ENCODE measurements around the gene CALN1.
"Not testable (repeated sequence)": the region's sequence is repeated elsewhere in the genome, so short reads cannot be mapped to it uniquely, and the experiment has no call there.

Gene CALN1

DNA sequence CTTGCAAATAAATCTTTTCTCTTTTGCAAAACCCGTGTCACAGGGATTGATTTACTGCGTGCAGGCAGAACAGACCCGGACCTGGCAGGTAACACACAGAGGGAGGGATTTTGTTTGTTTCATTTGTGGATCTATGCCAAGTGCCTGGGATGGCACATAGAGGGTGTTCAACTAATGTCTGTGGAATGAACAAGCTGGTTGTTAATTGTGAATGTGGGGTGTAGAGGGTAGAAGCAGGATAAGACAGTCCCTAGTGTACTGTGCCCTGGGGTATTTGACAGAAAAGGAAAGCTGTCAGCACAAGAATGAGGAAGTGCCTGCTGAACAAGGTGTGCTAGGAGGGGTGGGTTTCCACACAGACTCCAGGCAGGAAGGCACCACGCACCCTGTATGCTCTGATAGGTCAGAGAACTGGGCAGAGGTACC lies 331.8 kb downstream of the CALN1 start:
- no peak for DNase-seq

GRCh38 chr7:72078856-72079255 lies 333.3 kb downstream of the CALN1 start:
- no peak for DNase-seq

GRCh38 chr7:72078301-72078700 lies 333.8 kb downstream of the CALN1 start:
- DNase-seq: no peak

- DNase-seq: no peak
Measured at GRCh38 chr7:72077786-72078185, 334.4 kb downstream of the CALN1 start.

DNA sequence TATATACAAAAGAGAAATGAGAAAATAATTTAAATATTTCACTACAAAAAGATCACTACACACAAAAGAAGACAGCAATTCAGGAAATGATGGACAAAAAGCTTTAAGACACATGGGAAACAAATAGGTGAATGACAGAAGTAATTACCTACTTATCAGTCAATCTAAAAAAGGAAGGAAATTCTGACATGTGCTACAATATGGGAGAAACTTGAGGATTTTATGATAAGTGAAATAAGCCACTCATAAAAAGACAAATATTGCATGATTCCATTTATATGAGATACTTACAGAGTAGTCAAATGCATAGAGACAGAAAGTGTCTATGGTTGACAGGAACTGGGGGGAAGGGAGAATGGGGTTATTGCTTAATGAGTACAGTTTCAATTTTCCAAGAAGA lies 339.2 kb downstream of the CALN1 start:
- DNase-seq: no peak

DNA sequence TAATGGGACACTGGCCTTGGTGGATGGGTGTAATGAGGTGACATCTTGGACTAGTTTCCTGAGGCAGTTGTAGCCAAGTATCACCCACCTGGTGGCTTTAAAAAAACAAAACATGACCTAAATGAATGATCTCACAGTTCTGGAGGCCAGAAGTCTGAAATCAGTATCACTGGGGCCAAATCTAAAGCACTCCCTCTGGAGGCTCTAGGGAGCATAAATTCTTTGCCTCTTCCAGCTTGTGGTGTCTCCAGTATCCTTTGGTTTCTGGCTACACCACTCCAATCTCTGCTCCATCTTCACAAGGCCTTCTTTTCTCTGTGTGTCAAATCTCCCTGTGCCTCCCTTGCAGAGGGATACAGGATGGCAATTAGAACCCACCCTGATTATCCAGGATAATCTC lies 342.9 kb downstream of the CALN1 start:
- DNase-seq: no peak

DNA sequence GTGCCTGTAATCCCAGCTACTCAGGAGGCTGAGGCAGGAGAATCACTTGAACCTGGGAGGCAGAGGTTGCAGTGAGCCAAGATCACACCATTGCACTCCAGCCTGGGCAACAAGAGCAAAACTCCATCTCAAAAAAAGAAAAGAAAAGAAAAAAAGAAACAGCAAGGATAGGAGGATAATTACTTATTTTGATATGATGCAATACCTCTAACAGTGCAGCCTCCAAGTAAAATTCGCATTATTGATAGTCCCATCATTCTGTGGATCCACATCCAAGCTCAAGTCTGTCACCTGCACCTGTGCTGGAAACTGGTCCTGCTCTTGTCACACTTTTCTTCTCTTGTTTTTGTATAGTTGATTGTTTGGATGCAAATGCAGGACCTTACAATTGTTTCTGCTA lies 346.4 kb downstream of the CALN1 start:
- DNase-seq: not testable (repeated sequence)

DNA sequence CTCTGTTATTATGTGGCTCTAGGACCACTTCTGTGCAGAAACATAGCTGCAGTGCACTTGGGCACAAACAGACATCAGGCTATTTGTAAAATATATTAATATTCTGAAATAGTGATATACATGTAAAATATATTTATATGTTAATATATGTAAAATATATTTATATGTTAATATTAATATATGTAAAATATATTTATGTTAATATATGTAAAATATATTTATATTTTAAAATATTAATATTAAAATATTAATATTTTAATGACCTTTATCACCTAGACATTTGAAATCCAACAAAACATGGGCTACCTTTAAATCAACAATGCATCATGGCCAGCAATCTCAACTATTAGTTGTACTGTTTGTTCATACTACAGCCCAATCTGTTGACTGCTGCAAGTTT lies 347.2 kb downstream of the CALN1 start:
- no peak for DNase-seq

DNA sequence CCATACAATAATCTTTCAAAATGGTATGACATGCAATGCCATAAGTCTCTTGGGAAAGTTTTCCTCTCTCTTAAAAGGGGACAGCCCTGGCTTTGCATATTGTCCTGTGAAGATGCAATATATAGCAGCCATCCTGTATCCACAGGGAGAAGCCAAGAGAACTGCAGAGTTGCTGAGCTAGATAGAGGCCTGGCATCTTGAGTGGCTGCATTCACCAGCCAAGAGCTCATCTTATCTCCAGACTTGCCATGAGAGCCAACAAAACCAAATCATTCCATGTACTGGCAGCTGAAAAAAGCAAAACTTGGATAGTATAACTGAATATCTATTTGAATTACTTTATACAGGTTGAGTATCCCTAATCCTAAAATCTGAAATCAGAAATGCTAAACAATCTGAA lies 348.8 kb downstream of the CALN1 start:
- no peak for DNase-seq

GRCh38 chr7:72062666-72063065 lies 349.5 kb downstream of the CALN1 start:
- DNase-seq: no peak

DNA sequence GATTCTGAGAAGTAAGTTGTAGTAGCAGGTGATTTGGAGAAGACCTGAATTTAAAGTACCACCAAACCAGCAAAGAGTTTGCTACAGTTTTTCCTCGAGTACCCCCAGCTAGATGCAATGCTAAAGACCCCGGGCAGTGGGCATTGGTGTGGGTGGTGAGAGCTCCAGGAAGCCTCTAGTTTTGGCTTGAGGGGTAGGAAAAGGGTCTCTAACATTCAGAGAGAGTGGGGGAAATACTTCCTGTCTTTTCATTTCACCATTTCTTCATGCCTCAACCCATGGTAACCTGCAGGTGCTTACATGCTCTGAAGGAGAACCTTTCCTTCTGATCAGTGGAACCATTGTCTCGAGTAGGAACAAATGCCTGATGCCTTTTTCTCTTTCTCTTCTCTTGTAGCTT lies 352.2 kb downstream of the CALN1 start:
- DNase-seq: no peak

DNA sequence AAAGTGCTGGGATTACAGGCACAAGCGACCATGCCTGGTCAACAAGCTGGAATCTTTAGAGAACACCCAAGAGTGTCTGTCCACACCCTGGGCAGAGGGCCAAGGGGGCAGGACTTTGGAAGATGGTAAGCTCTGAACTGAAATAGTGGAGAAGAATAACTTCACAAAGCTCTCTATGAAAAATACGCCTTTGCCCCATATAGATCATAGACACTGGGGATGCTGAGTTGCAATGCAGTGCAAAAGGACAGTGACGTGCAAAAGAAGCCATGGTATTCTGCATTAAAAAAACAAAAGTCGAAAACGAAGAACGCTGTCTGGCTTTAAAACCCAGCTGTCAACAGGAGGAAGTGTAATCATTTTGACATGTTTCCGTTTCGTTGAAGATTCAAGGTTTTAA lies 353.6 kb downstream of the CALN1 start:
- no peak for DNase-seq

GRCh38 chr7:72057796-72058195 lies 354.3 kb downstream of the CALN1 start:
- no peak for DNase-seq

DNA sequence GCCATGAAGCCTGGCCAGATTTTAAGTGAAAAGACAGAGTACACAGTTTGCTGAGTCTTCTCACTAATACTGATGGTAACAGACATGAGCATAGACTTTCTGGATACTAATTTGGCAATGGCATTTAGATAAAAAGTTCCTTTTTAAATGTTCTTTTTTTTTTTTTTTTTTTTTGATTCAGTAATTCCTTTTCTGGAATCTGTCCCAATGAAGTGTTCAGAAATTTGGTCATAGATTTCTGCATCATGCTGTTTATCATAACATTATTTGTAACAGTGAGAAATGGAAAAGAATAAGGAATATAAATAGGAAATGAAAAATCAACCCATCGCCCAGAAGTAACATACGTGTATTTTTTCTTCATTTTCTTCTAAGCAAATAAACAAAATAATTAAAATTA lies 354.9 kb downstream of the CALN1 start:
- DNase-seq: no peak

- DNase-seq: no peak
Measured at GRCh38 chr7:72055426-72055825, 356.7 kb downstream of the CALN1 start.

DNA sequence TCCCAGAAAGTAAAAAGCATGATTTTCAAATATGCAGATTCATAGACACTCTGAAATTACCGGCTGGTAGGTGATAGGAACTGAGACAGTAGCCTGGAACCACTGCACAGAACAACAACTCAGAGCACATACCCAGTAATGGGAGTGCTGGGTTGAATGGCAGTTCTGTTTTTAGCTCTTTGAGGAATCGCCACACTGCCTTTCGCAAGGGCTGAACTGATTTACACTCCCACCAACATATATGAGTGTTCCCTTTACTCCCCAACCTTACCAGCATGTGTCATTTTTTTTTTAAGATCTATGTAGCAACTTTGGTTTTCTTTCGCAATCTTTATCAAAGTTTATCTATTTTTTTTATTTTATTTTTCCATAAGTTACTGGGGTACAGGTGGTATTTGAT lies 358.8 kb downstream of the CALN1 start:
- no peak for DNase-seq

GRCh38 chr7:72048420-72048819 lies 363.7 kb downstream of the CALN1 start:
- DNase-seq: no peak

GRCh38 chr7:72042855-72043254 lies 369.3 kb downstream of the CALN1 start:
- DNase-seq: no peak

GRCh38 chr7:72040641-72041040 lies 371.5 kb downstream of the CALN1 start:
- DNase-seq: no peak

GRCh38 chr7:72039460-72039859 lies 372.7 kb downstream of the CALN1 start:
- no peak for DNase-seq

- no peak for DNase-seq
Measured at GRCh38 chr7:72038022-72038732, 374.0 kb downstream of the CALN1 start.

- DNase-seq: no peak
Measured at GRCh38 chr7:72037516-72037915, 374.6 kb downstream of the CALN1 start.

- no peak for DNase-seq
Measured at GRCh38 chr7:72035266-72035665, 376.9 kb downstream of the CALN1 start.

DNA sequence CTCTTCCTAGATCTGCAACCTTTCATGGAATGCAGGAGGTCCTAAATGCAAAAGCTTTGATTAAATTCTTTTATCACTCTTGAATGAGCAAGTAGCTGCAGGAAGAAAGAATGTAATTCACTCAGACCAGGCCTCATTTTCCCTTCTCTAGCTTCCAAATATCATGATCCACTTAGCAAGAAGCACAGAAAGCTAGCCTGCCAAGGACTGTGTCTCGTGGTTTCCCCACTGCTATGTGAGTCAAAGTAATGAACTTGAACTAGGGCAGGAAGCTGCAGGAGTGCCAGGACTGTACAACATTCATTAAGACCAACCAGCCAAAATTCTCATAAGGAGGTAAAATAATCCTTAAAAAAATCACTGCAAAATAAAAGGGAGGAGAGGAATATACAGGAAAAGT lies 379.2 kb downstream of the CALN1 start:
- no peak for DNase-seq

GRCh38 chr7:72030994-72031667 lies 381.0 kb downstream of the CALN1 start:
- no peak for DNase-seq

Measured in activated effector memory CD4-positive, alpha-beta T cell treated with anti-CD3 and anti-CD28 coated beads, Interleukin-2, amount 50 U/mL, for 16 hours (primary cell).